ENCODE results near the gene GNGT1.
"Not testable (repeated sequence)": the region's sequence is repeated elsewhere in the genome, so short reads cannot be mapped to it uniquely, and the experiment has no call there.

GNGT1 gene

DNA sequence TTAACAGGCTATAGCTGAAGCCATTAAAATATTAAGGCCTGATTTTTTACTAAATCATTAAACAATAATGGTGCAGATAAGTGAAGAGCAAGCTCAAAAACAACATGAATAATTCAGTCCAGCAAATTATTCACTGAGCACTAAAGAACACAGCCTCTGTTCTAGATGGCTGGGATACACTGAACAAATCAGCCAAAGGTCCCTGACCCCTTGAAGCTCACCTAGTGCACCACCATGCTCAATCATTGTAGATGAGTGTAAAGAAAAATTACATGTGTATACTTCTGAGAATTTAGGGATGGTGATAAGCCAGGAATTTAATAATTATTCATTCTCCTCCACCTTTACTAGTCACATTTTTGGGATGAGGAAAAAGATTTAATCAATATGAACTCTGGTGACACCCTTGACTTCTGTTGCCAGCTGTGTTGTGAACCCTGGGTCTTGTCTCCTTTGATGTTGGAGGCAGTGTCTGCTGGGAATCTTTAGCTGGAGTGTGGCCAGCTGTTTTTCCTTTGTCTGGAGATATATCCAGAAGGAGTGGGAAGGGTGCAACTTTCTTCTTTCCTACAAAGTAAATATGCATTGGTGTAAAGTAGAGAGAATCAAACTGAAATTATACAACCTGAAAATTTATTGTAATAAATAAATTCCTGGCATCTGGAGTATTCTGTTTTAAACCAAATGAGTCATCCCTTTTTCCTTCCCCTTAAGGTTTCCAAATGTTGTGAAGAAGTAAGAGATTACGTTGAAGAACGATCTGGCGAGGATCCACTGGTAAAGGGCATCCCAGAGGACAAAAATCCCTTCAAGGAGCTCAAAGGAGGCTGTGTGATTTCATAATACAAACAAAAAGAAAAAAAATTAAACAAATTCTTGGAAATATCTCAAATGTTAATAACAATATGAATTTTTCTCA, 4.0 kb downstream of the GNGT1 start:
- DNase-seq: no peak

DNA sequence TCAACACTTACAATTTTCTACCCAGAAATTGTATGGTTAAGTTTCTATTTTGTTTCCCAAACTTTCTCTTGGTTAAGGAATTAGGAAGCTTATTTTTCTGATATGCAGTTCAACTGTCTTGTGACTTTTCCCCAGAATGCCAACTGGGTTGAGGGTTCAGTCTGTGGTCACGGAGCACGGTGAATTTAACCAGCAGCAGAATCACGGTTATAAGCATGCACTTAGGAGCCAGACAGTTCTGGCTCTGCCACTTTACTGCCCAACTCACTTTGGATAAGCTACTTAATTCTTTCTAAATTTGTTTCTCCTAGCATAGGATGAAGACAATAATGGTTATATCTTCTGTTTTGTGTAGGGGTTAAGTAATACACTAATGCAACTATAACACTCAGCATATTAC, 4.9 kb downstream of the GNGT1 start:
- not testable (repeated sequence) for DNase-seq

DNA sequence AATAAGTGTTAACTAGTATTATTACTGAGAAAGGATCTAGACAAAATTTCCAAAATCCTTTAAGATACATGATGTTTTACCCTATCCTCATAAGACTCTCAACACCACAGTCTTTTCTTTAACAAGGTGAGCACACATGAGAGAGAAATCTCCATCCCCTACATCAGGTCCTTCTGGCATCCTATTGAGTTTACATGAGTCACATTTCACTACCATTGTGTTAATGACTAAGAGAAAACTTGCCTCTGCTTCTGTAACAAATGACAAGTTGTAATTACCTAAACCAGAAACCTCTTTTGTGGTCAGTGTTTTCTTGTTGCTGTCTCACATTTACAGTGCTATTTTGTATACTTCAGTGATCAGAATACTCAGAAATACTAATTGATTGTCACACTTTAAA, 5.3 kb downstream of the GNGT1 start:
- not testable (repeated sequence) for DNase-seq

DNA sequence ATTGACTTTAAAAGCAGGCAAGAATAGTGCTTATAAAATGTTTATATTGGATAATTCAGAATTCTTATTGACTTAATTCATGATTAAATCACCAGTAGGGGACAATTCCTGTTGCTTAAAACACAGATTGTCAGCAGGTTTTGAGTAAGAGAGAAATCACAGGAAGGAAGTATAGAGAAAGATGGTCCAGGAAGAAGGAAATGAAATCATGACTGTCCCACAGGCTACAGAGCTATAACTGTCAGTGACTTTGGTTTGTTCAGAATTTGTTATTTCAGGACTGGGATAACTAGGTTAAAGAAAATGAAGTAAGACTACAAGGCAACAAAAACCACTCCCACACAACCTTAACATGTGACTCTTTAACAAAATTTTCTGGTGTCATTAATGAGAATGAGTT, 6.8 kb downstream of the GNGT1 start:
- no peak for DNase-seq

DNA sequence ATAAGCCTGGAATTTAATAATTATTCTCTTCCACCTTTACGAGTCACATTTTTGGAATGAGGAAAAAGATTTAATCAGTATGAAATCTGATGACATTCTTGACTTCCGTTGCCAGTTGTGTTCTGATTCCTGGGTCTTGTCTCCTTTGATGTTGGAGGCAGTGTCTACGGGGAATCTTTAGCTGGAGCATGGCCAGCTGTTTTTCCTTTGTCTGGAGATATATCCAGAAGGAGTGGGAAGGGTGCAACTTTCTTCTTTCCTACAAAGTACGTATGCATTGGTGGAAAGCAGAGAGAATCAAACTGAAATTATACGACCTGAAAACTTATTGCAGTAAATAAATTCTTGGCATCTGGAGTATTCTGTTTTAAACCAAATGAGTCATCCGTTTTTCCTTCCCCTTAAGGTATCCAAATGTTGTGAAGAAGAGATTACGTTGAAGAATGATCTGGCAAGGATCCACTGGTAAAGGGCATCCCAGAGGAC, 8.3 kb downstream of the GNGT1 start:
- no peak for DNase-seq

DNA sequence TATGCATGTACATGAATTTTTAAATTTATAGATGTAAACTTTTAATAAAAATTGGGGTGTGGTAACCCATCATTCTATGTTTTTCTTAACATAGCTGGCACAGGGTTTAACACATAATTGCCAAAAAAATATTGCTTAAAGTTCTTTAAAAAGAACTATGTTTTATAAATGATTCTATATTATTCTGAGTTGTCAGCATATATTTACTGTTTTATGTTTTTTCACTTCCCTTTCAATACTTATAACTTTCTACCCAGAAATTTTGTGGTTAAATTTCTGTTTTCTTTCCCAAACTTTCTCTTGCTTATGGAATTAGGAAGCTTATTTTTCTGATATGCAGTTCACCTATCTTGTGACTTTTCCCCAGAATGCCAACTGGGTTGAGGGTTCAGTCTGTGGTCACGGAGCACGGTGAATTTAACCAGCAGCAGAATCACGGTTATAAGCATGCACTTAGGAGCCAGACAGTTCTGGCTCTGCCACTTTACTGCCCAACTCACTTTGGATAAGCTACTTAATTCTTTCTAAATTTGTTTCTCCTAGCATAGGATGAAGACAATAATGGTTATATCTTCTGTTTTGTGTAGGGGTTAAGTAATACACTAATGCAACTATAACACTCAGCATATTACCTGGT, 9.0 kb downstream of the GNGT1 start:
- DNase-seq: not testable (repeated sequence)

DNA sequence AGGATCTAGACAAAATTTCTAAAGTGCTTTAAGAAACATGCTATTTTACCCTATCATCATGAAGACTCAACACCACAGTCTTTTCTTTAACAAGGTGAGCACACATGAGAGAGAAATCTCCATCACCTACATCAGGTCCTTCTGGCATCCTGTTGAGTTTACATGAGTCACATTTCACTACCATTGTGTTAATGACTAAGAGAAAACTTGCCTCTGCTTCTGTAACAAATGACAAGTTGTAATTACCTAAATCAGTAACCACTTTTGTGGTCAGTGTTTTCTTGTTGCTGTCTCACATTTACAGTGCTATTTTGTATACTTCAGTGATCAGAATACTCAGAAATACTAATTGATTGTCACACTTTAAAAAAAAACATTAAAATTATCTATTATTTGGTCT, 9.5 kb downstream of the GNGT1 start:
- DNase-seq: not testable (repeated sequence)

DNA sequence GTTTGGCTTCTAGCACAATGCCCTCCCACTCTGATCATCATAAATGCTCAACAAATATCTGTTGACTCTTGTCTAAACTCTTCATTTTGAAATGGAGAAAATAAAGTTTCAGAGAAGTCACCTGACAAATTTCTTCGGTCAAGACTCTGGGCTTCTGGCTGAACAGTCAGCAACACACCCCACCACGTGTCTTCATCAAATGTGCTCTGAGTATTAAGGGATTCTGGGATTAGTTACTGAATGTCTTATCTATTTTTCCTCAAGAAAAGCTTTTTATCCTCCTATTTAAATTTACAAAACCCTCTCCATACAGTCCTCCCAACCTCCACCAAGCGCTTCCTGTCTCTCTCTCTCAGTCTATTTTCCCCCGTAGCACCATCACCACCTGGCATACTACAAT, 9.9 kb downstream of the GNGT1 start:
- DNase-seq: not testable (repeated sequence)

DNA sequence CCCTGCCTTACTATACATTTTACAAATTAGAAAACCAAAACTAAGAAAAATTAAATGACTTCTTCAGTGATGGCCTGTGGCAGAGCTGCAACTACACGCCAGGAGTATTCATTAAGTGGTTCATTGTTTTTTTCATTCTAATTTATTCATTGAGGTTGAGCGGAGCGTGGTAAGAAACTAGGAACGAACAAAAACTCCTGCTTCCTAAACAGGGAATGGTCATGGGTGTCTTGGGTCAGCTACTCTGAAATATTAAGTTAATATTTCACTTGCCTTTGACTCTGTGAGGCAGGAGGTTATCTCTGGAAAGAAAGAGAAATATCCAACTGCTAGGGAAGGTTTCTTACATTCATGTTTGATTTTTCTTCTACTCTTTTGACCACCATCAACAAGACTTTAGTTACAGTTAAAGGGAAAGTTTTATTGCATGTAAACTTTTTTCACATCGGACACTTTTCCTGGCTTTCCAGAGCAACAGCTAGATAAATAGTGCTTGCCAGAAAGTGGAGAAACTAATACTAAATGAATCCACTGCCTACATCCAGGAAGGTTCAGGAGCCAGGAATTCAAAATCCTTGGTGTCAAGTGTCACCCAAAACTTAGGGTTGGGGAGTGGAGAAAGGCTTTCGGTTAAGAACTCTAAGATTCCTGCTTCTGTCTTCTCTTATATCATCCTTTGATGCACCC, 14.3 kb downstream of the GNGT1 start:
- no peak for DNase-seq

DNA sequence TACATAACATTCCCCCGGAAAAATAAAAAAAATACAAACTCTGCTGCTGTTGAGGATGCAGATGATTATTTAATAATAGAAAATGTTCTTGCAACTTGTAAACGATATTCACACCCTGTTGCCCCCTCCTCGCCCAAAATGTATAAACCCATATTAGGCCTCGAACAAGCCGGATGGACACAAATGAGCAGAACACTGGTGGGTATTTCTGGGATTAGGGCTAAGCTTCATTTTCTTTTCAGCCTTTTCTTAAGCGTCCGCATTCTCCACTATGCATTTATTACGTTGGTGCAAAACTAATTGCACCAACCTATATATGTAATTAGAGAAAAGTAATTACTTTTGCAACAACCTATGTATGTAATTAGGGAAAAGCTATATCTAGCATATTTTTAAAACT, 14.8 kb downstream of the GNGT1 start:
- DNase-seq: no peak

DNA sequence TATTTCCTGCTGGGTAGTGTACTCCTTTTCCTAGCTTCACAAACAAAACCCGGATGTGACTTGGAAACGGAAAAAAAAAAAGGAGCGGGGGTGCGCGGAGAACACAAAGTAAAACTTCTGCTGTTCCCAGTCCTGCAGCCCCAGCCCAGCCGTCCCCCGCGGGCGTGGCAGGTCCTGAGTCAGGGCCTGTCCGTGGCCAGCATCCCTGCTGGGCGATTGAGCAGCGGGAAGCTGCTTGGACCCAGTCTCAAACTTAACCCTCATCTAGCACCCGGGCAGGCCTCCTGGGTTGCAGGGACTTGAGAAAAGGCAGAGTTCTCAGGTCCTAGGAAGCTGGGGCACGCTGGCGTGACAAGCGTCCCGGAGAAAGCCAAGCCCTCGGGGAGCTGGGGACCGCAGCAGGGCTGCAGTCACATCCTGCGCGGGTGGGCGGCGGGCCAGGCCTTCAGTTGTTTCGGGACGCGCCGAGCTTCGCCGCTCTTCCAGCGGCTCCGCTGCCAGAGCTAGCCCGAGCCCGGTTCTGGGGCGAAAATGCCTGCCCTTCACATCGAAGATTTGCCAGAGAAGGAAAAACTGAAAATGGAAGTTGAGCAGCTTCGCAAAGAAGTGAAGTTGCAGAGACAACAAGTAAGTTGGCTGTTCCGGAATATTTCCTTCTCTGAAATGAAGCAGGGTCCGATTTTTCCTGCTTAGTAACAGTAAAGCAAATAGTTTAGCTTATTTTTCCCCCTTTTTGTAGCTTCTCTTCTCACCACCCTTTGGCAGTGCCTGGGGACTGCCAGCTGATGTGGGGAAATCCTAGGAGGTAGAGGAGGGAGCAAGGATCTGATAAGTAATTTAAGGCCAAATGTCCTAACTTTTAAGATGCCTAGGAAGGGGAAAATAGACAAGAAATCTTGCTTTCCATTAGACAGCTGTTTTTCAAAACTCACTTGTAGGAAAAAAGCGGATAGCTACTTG, 15.5 kb downstream of the GNGT1 start, which contains the start of gene GNG11:
Gene GNG11, plus strand, starts transcription at position 129 of the 960 bp plus-strand sequence. Its CDS starts 403 bp downstream, at position 532.
- DNase-seq: peak; percentile 1 to 19

DNA sequence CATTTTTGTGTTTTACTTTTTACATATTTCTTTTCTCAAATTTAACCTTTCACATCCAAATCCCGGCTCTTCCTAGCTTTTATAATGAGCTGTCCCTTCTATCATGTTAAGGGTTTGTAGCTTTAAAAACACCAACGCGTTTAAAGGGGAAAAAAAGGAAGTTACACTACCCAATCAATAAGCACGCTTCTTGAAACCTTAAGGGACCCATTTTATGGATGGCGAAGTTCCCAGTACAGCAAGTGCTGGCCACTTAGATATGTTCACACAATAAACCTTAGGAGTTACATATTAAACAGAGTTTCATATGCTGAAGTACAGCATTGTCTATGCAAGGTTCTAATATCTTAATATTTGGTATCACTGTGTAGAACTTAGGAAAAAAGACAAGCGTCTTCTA, 16.9 kb downstream of the GNGT1 start:
- no peak for DNase-seq

DNA sequence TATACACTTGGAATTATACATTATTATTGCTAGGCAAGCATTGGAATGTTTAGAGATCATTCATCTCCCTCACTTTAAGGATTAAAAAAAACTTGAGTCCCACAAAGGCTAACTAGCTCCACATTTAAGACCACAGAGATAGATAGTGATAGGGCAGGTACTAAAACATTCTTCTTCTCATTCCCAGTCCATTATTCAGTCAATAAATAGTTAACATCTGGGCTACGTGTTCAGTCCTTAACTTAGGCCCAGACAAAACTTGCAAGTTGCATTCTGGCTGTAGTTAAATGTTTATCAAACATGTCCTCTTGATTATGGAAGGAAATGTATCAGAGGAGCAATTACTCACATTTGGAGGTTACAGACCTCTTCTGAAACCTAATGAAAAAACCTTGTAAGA, 17.6 kb downstream of the GNGT1 start:
- DNase-seq: no peak

DNA sequence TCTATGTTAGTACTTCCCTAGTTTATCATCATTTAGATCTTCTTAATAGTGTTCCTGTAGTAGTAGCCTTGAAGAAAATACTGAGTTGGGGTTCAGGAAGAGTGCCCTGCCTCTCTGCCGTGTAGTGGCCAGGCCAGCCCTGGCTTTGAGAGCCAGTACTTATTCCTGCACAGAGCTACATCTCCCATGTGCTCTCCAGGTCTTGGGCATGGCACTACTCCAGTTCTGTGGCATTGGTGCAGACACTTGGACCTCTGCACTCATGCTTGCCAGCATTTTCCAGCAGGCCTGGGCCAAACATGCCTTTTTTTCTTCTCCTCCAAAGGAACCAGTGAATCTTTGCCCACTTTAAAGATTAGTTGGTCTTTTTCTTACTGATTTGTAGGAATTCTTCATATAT, 20.4 kb downstream of the GNGT1 start:
- no peak for DNase-seq

DNA sequence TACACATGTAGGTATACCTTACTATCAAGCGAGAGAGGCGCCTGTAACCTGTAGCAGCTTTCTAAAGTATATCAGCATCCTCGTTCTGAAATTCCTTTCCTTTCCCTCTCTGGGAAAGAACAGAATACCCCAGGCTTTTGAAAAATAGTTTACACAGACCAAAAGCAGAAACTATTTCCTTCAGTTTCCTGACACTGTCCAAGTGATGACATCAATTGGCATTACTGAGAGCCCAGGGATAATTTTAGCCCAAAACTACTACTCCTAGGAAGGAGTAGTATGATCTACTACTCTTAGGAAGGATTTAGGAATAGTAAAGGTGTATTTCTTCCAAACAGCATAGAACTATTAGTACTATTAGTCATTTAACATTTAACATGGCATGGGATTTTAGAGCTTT, 21.2 kb downstream of the GNGT1 start:
- DNase-seq: no peak

DNA sequence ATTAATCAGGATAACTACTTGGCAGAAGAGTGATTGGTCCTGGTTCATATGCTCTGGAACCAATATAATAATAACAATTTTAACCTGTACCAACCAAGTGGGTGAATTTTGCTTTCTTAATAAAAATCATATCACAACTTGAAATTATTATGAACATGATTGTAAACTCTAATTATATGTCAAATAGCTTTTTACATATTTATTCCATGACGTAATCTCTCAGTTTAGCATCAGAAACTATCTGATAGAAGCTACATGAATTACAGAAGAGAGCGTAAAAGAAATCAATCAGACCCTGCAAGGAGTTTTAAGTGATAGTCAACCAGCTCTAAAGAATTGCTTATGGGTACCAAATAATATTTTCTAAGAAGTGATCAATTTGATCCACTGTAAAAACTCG, 25.3 kb downstream of the GNGT1 start:
- no peak for DNase-seq

DNA sequence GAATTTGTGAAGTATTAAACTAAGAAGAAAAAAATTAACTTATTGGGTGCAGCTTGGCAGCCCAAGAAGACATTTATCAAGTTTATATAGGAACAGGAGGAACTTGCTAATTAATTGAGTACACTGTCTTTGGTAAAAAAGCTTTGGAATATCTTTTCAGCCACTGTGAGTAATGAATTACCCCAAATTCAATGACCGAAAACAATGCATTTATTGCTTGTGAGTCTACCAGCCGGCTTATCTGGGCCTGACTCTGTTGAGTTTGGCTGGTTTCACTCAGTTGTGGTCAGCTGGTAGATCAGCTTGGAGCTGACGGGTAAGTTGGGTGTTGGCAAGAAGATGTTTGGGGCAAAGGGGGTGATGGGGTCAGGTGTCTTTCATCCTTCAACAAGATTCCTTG, 26.8 kb downstream of the GNGT1 start:
- DNase-seq: no peak

DNA sequence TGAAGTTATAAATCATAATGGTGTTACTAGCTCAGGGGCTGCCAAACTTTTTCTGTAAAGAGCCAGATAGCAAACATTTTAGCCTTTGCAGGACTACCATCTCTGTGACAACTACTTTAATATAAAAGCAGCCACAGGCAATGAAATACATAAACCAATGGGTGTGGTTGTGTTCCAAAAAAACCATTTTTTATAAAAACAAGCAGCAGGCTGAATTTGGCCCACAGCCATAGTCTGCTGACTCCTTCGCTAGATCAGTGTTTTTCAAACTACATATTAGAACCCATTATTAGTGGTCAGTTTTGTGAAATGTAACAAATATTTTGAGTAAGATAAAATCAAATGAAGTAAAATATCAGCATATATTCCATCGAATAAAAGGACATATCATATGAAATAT, 28.7 kb downstream of the GNGT1 start:
- no peak for DNase-seq

DNA sequence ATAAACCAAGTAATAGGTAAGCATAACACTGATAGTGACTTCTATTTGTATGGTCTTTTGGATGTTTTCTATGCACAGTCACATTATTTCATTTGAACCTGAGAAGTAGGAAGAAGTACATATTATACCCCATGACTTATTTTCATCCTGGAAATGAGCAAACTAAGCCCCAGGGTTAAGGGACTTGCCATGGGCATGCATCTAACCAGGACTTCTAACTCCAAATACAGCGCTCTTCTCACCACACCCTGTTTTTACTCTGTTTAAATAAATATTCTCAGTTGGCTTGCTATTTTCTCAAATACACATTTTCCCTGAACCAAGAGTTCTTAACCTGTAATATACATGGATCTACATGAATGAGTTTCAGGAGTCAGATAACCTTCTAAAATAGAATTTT, 31.5 kb downstream of the GNGT1 start:
- no peak for DNase-seq

DNA sequence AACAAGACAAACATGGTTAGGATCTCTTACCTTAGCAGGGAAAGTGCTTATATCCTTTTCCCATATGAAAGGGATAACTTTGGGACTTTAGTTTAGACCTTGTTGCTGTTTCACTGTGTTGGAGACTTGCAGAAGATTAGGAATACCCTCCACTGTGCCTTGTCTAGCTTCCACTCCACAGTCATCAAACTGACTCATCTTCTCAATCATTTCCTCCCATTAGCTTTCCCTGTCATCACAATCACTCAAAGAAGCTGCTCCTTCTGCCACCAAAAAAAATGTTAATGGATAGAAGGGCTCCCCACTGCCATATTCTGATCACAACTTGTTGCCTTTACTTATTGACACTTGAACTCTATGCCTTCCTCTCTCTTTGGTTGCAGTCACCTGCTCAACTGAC, 31.9 kb downstream of the GNGT1 start:
- DNase-seq: no peak

DNA sequence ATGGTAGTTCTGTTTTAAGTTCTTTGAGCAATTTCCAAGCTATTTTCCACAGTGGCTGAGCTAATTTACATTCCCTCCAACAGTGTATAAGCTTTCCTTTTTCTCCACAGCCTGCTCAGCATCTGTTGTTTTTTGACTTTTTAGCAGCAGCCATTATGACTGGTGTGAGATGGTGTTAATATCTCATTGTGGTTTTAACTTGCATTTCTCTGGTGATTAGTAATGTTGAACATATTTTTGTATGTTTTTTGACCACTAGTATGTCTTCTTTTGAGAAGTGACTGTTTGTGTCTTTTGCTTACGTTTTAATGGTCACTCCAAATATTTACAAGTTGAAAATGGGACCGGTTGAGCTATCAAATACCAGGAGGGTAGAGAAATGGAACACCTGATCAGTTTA, 35.6 kb downstream of the GNGT1 start:
- DNase-seq: no peak

DNA sequence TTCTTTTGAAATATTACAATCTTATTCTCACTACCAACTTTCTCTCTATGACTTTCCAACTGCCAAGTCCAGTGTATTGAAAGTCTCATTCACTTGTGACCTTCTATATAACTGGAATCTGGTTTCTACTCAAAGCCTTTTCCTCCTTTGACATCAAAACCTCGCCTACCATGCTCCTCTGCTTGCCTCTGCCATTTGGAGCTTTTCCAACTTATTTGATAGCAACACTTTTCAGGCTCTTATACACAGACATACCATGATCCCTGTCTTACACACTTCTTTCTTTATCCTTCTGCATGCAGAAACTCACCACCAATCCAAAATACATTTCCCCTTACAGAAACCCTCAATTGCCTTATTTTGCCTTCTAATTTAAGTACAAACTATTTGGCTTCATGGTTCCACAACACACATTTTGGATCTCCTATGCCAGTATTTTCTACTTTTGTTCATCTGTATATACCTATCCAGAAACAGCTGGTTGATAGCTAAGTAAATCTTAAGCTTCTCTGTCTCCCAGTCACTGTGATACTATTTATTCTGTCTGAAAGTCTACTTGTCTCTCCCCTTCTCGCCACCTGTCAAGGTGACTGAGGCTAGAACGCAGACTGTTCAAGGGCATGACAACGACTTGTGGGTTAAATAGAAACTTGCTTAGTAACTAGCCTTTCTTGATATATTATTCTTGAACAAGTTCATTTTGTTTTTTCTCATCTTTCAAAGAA, 37.6 kb downstream of the GNGT1 start:
- DNase-seq: no peak

Data from stimulated activated CD4-positive, alpha-beta T cell treated with anti-CD3 and anti-CD28 coated beads, Interleukin-4, amount 100 ng/mL, for 4 hours (primary cell).